Suprapubic skin (tissue), 4 donors: ENCODE data around the gene FHOD3.

Experiments
- CTCF ChIP-seq, 2 donors: fragments of 200-600 bp in 1 of 2; fragments of 450-650 bp in 1 of 2; sonication (generic) in 1 of 2; IDR thresholded peaks; one replicate each; pipeline ENCODE4 v1.5.1; 2016 to 2019; ENCODE audit warnings: antibody characterized with exemption in 2 of 2, mild to moderate bottlenecking in 1 of 2, moderate library complexity in 1 of 2
- EP300 ChIP-seq: sonication (generic); formaldehyde crosslinking; IDR thresholded peaks from one replicate; pipeline ENCODE4 v1.6.1; 2017; ENCODE audit warnings: antibody characterized with exemption
- POLR2A ChIP-seq, 2 donors: fragments of 450-650 bp; IDR thresholded peaks; one replicate each; pipeline ENCODE4 v1.6.1; 2017; ENCODE audit warnings: antibody characterized with exemption in 2 of 2, mild to moderate bottlenecking in 2 of 2, moderate library complexity in 2 of 2
- POLR2AphosphoS5 ChIP-seq, 3 donors: sonication (generic); formaldehyde crosslinking; IDR thresholded peaks; one replicate each; pipeline ENCODE4 v1.6.1; 2017; ENCODE audit warnings: antibody characterized with exemption in 3 of 3

DNA sequence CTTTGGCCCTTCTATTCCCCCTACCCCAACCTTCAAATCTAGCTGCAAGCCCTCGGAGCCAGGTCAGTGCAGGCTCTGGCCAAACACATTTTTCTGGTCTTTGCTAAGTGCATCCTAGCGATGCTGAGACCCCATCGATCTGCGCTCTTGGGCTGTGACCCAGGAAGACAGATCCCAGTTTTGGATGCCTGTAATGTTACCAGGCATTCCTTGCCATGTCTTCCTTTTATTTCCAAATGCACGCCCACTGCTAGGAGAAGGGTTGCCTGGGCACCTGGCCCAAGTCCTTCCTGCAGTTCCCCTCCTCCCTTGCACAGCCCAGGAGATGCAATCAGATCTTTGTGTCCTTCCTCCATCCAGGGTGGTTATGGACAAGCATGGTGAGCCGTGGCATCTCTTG lies 406.6 kb downstream of the FHOD3 start:
- no peak for TF ChIP-seq POLR2AphosphoS5 (IDR thresholded peaks at IDR 0.05)
- no peak for TF ChIP-seq CTCF (IDR thresholded peaks at IDR 0.05)
- no peak for TF ChIP-seq EP300
- no peak for TF ChIP-seq POLR2A (IDR thresholded peaks at IDR 0.05)
